Psoas muscle (tissue), 8 donors: Measurements from ENCODE around the gene LHX6. TPM values are rescaled to one million over a fixed set of nuclear protein-coding genes. Genes with fewer than 3 reads are reported as not detected.
A peak's percentile ranks its signal among the peaks of the same experiment; 100 is the strongest.

ENCODE experiments used
- ATAC-seq, 4 donors: fragments of 200-7000 bp; cut with Tn5 transposase; one replicate each; pipeline ENCODE4 v1.9.1; 2020; ENCODE audit warnings: moderate library complexity in 3 of 4, mild to moderate bottlenecking in 2 of 4
- DNase-seq, 2 donors: peaks; one replicate each; pipeline ENCODE4 v3.0.0-alpha.2; 2020
- H3K27ac ChIP-seq: fragments of 200-600 bp; one replicate; pipeline ENCODE4 v1.8.0; 2022
- H3K27me3 ChIP-seq, 3 donors: fragments of 200-600 bp in 1 of 3; one replicate each; pipeline versions ENCODE4 v1.6.1 to v1.8.0; 2013 to 2022; ENCODE audit warnings: low read length in 2 of 3, mild to moderate bottlenecking in 2 of 3, moderate library complexity in 1 of 3; ENCODE audit not compliant: insufficient read depth in 3 of 3
- H3K36me3 ChIP-seq, 2 donors: fragments of 200-600 bp in 1 of 2; one replicate each; pipeline versions ENCODE4 v1.6.1 to v1.8.0; 2013 to 2022; ENCODE audit warnings: low read depth in 1 of 2, mild to moderate bottlenecking in 1 of 2, moderate library complexity in 1 of 2; ENCODE audit not compliant: insufficient read depth in 1 of 2
- H3K4me1 ChIP-seq: fragments of 200-600 bp; one replicate; pipeline ENCODE4 v1.8.0; 2022
- H3K4me3 ChIP-seq: fragments of 200-600 bp; one replicate; pipeline ENCODE4 v1.8.0; 2022; ENCODE audit warnings: mild to moderate bottlenecking
- H3K9me3 ChIP-seq: fragments of 200-600 bp; one replicate; pipeline ENCODE4 v1.8.0; 2022
- CTCF ChIP-seq: fragments of 200-600 bp; IDR thresholded peaks from one replicate; pipeline ENCODE4 v1.8.0; 2022; ENCODE audit warnings: antibody characterized with exemption
- WGBS, 3 donors: extraction: QIAGEN DNeasy Blood & Tissue Kit; methylation state at CpG; one replicate each; pipeline versions ENCODE4 v1.1.6 to v1.1.7; 2013; 5-methylcytosine and 5-hydroxymethylcytosine counted together
- intact Hi-C, 2 donors: fragments of 100-400 bp; cut with DNase I; formaldehyde crosslinking; loops; one replicate each; pipeline versions ENCODE4 v1.11.0 to v1.14.2; 2022
- long read RNA-seq, 2 donors: library from polyadenylated mRNA; unstranded; transcript quantifications; one replicate each; pipeline ENCODE4 v2.0.0, GENCODE V29; 2021
- polyA plus RNA-seq, 3 donors: library from polyadenylated mRNA; stranded (reverse); fragments of 200-250 nt; gene quantifications; one replicate each; pipeline ENCODE4 v1.2.3, GENCODE V29; 2013
- total RNA-seq, 4 donors: library from RNA; stranded (reverse); fragmentation: NEBNext Ultra II Directional in 2 of 4; extraction: Animal tissue kit (Norgen Biotek cat#: 25700) in 2 of 4; gene quantifications; one replicate each; pipeline versions ENCODE4 v1.2.1 to v1.2.4, GENCODE V29; 2021 to 2023
- donor health status: healthy with polysubstance abuse.
- donor health status: DM: no; HTN: no; CAD: no; lungs with moderate emphysema.
- donor health status: Bipolar disorder and iron deficiency.
- donor health status: healthy.
- donor health status: DM: yes; HTN: yes; CAD: no.
- donor health status: DM: no; HTN: no; CAD: no.
- donor health status: DM: no; HTN: no; CAD: no.
- donor health status: DM: yes; HTN: yes; CAD: no.

The LHX6 gene
- 1 to 10 TPM; 1.3 to 6.0 (median 3.0) TPM for total RNA-seq
- 1 to 10 TPM in 2 of 3 donors, under 1 TPM in 1; 1.00 to 2.4 (median 1.6) TPM for polyA plus RNA-seq
- long read RNA-seq, donor 1, partial matches to known transcripts: 1 of 2 reads
- long read RNA-seq, donor 1, other reads (novel, unspliced or antisense): 0 of 2 reads
- long read RNA-seq, donor 2, partial matches to known transcripts: 1 of 9 reads
- long read RNA-seq, donor 2, other reads (novel, unspliced or antisense): 1 of 9 reads

GRCh38 chr9:122228568-122229484, at the start of gene LHX6:
TSS of gene LHX6 (minus strand) at chr9:122228957. CDS start at chr9:122228740, 217 bp downstream.
- peak in 3 of 4 donors; percentile 42 to 65 (median 60) for ATAC-seq
- whole genome bisulfite sequencing, 3 donors: 3 to 5% (median 4%) methylated on average over 37 to 70 of the region's 70 CpGs
- Histone ChIP-seq H3K4me3 (peak within 1 kb of the TSS; percentile 64), H3K27me3 (peaks cover 0 to 71% (median 39%) of the 10 kb centered on the region in 3 donors), H3K9me3 (no peaks in the 10 kb centered on the region), H3K36me3 (no peaks in the 10 kb centered on the region), H3K4me1 (no peaks in the 10 kb centered on the region), H3K27ac (no peak within 1 kb of the TSS)
- TF ChIP-seq CTCF: no peak
- no peak for DNase-seq
- intact Hi-C loops: loop anchor here in 1 of 2 donors (5.0 kb wide), 1 partner anchor 123 kb away; no protein-coding TSS in a partner anchor

GRCh38 chr9:122277285-122277897, 48.6 kb upstream of the LHX6 start:
- H3K36me3 ChIP-seq: peaks cover 0 to 36% of the 10 kb centered on the region in 2 donors
- WGBS, 3 donors: 97 to 99% (median 97%) methylated on average over 10 of the region's 10 CpGs
- H3K4me1 ChIP-seq: no peaks in the 10 kb centered on the region
- ATAC-seq (no peak), DNase-seq (no peak)
- intact Hi-C loops: no loop called here
- H3K27ac ChIP-seq: no peak overlapping the region
- H3K27me3 ChIP-seq: no peaks in the 10 kb centered on the region
- no peak for TF ChIP-seq CTCF
- no peak overlapping the region for H3K4me3 ChIP-seq
- H3K9me3 ChIP-seq: peaks cover 12% of the 10 kb centered on the region

GRCh38 chr9:122276096-122276495, 47.3 kb upstream of the LHX6 start:
- peaks cover 6 to 41% of the 10 kb centered on the region in 2 donors for H3K36me3 ChIP-seq
- no peak for TF ChIP-seq CTCF

GRCh38 chr9:122274055-122274454, 45.3 kb upstream of the LHX6 start:
- H3K4me3 ChIP-seq: no peak overlapping the region
- H3K9me3 ChIP-seq: peaks cover 12% of the 10 kb centered on the region
- H3K36me3 ChIP-seq: peaks cover 10 to 34% of the 10 kb centered on the region in 2 donors
- intact Hi-C loops: no loop called here
- H3K4me1 ChIP-seq: no peaks in the 10 kb centered on the region
- no peak overlapping the region for H3K27ac ChIP-seq
- DNase-seq (no peak), ATAC-seq (no peak)
- TF ChIP-seq CTCF: no peak
- H3K27me3 ChIP-seq: no peaks in the 10 kb centered on the region
- 79 to 87% (median 86%) methylated on average over 2 of the region's 2 CpGs for WGBS, 3 donors

More at GRCh38 chr9:122276096-122276495, 47.3 kb upstream of the LHX6 start:
- Histone ChIP-seq H3K4me3 (no peak overlapping the region), H3K4me1 (no peaks in the 10 kb centered on the region), H3K27ac (no peak overlapping the region), H3K27me3 (no peaks in the 10 kb centered on the region), H3K9me3 (peaks cover 12% of the 10 kb centered on the region)
- no peak for DNase-seq
- no peak for ATAC-seq
- 94 to 96% (median 94%) methylated on average over 7 of the region's 7 CpGs for WGBS, 3 donors
- intact Hi-C loops: no loop called here
